Activated CD8-positive, alpha-beta memory T cell treated with anti-CD3 and anti-CD28 coated beads for 1 hour (primary cell): ENCODE data around the gene PSTPIP1.

Experiments used
- DNase-seq, 2 donors: peaks; one replicate each; pipeline ENCODE4 v3.0.0-alpha.2; 2020; ENCODE audit warnings: low read depth in 1 of 2; ENCODE audit errors: extremely low read depth in 1 of 2

The PSTPIP1 gene

DNA sequence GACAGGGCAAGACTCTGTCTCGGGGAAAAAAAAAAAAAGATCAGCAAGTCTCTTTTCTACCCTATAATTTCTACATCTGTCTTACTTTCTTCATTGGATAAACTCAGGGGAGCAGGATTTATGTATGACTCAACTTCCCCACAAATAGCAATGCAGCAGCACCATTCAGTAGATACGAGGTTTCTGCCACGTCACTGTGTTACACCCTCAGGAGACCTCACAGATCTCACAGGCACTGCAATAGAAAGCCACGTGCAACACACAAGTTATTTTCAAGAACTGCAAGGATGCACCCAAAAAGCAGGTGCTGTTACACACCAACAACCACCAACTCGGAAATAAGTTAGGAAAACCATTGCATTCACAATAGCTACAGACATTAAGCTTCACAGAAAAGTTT is 45.7 kb downstream of the PSTPIP1 start:
- DNase-seq, result no peak

DNA sequence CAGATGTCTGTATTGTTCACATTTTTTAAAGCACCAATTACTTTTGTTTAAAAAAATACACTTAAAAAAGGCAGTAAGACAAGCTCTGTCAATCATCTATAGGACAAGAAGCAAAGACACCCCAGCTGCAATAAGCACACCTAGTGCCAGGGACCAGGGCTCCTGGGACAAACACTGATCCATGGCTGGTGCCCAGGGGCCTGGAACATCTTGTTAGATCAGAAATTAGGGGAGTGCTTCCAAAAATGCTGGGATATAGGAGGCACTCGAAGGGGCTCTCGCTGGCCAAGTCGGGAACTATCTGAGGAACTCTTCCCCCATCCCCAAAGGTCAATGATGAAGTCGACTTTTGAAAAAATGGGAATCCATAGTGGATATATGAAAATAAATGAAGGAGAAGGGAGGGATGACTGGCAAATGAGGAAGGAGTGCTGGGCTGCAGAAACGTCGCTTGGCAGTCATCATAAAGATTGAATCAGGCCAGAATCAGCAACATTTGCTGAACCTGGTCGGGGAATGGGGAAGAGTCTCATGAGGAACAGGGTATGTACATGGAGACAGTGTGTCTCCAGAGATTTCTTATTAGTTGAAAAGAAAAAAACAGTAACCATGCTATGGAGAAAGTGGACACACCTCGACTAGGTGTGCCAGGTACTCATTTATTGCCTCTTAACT is 47.5 kb downstream of the PSTPIP1 start:
- DNase-seq, result no peak

DNA sequence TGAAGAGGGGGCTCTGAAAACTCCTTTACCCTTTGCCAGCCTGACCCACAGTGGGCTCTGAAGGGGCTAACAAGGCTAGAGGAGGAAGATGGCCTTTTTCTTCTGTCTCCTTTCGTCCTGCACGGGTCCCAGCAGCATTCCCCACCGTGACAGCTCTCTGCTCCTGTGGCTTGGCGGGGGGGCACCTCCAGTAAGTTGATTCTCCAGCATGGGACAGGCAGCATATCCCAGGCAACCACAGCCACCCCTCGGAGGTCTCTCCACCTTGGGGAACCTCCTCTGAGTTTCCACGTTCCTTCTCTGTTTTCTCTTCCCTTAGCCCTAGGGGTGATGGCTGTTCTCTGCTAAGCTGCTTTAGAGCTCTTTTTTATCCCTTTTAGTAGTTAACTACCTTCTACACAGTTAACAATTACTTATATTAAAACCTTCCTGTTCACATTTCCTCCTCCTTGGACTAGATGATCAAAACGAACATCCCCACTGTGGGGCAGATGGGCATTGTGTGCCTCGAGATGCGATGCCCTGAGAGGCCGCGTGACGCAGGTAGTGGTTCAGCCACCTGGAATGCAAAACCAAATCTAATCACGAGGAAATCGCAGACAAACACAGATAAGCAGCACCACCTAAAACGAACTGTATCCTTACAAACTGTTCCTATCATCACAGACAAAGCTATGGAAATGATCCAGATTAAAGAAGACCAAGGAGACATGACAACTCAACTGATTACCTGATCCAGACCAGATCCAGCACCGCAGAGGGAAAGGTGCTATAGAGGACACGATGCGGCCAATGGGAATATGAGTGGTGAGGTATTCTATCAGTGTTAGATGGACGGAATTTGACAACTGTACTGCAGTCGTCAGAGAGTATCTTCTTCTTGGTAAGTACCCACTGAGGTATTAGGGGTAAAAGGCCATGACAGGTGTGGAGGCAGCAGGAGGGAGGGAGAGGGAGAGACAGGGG is 48.3 kb downstream of the PSTPIP1 start:
- DNase-seq, result no peak

DNA sequence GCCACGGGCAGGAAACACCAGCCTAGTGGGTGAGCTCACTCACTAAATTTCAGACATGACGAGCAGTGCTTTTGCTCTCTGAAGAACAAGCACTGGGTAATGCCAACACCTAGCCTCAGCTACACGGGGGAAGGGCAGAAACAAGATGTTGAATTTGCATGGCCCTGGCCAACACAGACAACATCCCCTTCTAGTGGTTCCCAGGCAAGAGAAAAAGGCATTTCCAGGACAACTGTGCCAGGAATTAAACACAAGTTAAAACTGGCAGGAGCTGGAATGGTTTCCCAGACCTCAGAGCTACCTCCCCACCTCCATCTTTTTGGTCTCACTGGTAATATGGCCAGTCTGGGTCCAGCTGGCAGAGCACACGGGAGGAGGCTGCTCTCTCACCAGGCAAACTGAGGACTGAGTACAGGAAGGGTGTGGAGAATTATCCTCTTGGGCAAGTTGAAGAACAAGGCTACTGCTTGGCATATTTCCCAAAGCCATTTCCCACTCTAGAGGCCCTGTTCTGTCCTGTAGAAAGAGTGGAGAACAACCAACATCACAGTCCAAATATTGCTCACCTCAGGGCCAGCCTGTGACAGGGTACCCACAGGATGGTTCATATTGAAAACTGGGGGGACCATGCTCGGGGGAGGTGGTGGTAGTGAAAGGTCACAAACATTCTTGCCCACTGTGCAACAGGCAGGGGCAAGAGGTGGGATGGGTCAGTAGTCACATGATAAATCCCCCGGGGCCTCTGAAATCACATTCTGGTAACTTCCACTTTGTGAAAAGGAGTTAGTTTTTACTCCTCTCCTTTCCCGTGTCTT is 49.5 kb downstream of the PSTPIP1 start:
- no peak for DNase-seq

DNA sequence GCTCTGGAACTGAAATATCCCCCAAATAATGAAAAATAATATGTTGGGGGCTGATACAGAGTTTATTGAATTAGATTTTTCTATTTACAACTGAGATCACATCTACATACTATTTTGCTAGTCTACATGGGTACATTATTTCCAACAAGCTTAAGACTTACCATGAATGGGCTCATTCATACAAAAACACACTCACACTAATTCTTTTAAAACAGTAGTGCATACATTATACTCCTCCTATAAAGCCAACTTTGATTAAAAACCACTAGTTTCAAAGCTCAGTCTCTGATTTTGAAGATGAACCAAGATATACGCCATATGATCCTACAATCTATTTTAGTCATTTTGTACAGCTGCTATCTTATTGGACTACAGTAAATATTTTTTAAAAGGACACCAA is 51.1 kb downstream of the PSTPIP1 start:
- no peak for DNase-seq

DNA sequence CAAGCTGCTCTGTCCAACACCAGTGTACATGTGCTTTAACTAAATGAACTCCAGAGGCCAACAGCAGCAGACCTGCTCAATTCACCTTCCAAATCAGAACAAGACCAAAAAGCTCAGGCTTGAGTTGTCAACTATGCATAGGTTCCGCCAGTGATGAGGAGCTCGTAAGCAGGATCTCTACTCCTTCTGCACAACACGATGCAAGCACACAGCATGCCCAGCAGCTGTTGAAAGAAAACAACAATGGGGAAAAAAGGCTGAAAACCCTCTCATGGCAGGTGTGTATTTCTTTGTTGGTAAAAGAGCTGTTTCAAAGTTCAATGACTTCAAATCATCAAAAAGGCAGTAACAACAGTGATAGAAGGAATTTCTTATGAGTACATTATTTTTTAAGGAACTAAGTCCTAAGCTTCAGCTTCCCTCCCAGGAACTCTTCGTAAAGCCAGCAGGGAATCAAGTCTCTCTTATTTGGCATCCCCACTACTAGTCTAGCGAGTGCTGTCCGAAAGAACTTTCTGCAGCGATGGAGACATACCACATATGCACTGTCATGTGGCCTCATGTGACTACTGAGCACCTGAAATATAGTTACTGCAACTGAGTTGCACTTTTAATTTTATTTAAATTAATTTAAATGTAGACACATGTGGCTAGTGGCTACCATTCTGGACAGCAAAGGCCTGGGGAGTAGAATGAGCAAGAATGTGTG is 51.9 kb downstream of the PSTPIP1 start:
- no peak for DNase-seq

DNA sequence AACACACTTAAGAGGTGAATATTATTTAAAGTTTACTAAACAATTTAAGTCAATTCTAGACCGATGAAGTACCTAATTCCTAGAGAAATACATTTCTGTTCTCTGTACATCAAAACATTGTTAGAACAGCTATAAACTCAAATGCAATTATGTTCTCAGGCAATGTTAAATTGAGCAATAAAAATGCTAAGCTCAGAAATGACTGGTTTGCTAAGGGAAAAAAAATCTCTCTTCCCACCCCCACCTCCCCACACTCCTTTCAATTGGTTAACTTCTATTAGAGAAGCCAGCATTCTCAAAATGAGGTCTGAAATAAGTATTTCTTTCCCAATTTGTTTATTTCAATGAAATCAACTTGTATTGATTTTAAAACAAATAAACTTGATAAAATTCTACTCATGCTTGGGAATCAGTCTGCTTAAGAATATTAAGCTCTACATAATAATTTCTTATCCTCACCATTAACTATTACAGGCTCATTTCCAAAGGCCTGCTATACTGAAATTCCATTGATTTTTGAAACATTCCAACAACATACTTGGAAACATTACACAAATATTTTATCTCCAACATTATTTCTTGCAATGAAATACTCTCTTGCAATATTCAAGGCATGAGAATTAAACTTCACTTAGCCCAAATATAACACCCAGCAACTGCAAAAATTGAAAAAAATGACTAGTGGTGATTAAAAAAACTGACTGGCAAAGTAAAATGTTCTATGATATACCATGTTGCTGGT is 53.4 kb downstream of the PSTPIP1 start:
- no peak for DNase-seq

DNA sequence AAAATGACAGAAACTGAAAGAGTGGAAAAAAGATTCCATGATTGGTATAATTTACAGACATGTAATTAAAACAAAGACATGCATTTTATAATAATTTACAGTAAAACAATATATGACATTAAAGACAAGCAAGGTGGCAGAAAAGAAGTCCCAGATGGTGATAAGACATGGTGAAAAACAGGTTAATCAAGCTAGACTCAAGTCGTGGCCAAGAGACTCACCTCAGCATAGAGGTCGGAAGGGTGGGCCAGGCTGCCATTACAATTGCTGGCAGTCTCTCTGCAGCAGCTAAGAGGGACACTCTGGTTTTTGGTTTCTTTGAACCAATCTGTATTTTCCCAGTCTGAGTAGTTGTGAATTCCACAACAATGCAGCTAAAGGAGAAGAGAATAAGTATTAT is 57.6 kb downstream of the PSTPIP1 start:
- no peak for DNase-seq

DNA sequence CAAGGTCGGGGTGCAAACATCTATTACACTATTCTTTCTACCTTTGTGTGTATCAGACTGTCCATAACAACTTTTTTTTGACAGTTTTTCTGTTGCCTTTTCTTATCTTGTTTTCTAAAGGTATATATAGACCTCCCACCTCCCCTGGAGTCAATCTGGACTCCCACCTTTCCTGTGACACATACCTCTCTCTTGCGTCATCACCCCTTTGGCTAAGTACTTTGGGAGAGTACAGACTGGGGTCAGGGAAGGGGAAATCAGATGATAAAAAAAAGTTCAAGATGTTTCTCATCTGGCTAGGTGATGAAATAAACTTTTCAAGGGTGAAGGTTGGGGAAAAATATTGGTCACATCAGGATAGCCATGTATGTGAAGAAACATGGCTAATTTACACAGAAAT is 58.8 kb downstream of the PSTPIP1 start:
- DNase-seq, result no peak

DNA sequence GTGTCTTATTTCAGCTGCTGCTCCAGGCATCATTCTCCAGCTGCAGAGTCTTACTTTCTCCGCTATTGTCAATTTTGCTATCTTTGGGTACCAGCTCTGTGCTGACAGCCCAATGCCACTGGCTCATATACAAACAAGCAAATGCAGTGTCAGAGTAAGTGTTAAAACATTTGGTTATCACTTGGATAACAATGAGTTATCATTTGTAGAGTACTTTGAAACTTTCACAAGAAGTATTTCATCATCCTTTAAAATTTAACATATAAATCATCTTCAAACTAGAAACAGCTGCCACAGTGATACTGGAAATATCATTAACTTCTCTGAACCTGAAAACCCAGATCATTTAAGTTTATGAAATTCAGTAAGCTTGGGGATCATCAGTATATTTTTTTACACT is 62.1 kb downstream of the PSTPIP1 start:
- no peak for DNase-seq

DNA sequence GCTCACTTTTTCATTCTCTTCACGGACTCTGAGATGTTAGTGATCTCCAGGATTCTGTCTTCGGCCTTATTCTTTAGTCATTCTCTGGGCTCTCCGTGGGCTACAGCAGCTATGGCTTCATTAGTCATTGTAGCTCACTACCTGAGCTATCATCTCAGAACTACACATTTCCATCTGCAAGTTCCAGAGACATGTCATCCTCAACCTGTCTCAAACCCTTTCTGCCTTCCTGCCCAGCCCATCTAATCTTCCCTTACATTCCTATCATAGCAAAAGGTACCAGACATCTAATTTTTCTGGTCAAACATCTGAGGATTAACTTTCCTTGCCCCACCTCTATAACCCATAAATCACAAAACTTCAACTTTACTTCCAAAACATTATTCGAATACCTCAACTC is 62.8 kb downstream of the PSTPIP1 start:
- DNase-seq, result no peak

DNA sequence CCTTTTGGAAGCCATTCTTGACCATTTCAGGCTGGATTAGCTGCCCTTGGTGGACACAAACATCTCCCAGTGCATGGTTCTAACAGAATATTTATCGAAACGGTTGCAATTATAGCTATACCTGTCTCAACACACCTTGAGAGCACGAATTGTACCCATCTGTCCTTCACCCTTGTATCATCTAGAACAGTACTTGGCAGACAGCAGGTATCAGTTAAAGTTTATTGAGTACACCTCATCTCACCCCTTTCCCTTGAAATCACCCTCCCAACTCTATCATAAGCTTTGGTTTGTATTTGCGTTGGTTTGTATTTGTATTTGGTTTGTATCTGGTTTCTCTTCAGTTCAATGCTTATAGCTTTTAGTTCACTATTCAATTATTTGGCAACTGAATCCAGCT is 63.5 kb downstream of the PSTPIP1 start:
- no peak for DNase-seq

DNA sequence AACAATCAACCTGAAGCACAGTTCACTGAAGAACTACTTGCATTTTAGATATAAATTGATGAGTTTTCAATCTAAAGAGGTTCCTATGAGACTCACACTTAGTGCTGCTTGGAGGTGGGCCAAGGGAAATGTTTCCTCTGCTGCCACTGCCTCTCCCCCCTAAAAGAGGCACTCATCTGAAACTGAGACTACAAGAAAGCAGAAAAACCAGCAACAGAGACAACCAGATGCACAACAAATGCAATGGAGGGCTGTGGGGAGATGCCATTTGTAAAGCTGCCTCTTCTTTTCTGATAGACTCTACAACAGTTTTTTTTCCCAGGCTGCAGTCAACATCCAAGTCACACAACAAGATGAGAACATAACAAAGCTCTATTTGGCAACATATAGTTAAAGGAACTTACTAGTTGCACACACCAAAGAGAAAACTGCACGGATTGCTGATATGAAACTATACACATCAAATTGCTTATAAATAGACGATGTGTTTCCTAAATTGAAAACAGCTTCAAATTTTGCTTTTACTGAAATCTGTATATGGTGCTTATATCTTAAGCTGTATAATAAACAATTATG is 64.9 kb downstream of the PSTPIP1 start:
- no peak for DNase-seq

DNA sequence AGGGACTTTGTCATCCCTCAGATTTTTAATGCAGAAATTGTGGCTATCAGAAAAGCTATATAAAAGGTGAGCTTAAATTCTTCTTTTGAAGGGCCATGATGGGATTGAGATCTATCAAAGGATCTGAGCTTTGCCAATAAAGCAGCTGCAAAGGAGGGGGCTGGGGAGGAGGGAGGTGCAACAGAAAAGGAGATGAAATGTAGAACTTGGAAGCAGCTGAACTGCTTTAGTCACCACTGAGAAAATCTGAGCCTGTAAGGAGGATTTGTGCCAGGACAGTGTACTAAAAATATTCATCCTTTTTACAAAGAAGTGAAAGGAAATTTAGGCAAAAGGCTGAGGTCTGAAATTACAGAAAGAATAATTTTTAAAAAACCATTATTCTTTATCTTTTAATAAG is 65.6 kb downstream of the PSTPIP1 start:
- DNase-seq, result no peak

DNA sequence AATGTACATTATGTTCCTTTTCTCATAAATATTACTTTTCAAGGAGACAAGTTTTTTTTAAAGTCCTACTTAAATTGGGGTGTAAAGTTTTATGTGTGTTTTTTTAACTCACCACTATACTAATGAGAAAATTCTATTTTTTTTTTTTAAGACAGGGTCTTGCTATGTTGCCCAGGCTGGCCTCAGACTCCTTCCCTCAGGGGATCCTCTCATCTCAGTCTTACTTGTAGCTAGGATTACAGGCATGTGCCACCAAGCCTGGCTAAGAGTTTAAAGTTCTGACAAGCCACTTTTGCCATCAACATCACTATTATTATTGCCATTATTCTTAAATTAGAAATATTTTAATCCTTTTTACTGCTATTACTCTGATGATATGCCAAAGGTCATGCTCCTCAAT is 68.3 kb downstream of the PSTPIP1 start:
- DNase-seq, result no peak

DNA sequence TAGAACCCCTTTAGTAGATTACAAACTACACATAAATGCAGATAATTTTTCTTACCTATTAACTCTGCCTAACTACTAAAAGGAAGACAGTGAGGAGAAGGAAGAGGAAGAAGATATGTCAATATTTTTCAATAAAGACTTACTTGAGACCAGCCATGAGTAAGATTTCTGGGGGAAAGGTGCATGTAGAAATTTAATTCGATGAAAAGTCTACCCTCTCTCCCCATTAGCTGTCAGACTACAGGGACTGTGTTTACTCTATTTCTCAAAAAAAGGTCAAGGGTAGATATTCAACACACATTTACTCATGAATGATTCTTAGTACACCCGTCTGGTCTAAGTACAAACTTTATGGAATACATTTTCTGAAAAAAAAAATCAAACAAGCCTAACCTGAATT is 69.1 kb downstream of the PSTPIP1 start:
- DNase-seq, result no peak

DNA sequence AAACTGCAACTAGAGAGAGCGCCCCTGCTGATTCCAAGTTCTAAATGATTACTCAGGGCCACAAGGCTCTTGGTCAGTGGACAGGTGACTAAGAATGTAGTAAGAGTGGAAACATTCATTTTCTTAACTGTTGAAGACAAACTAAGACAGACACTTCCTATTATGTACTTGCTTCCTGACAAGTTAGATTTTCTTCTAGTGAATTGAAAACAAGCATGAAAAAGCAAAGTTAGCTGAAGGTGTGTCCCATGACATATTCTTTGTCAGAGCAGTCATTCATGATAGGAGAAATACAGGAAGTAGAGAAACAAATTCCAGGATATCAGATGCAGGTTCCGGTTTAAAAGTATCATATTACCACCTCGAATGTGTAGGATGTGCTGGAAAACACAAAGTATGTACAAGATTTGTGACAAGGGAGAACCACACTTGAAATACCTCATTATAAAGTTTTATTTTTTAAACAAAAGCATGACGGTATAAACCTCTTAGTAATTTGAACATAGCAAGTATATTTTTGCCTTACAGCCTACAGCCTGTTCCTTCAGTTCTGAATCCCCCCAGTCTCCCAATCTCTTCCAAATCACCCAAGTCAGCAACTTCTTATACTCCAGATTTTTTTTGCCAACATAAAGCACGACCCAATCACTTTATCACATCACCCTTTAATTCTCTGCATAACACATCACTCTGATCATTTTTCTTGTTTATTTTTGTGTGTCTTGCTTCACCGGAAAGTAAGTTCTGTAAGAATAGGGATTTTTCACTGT is 69.8 kb downstream of the PSTPIP1 start:
- DNase-seq, result no peak

DNA sequence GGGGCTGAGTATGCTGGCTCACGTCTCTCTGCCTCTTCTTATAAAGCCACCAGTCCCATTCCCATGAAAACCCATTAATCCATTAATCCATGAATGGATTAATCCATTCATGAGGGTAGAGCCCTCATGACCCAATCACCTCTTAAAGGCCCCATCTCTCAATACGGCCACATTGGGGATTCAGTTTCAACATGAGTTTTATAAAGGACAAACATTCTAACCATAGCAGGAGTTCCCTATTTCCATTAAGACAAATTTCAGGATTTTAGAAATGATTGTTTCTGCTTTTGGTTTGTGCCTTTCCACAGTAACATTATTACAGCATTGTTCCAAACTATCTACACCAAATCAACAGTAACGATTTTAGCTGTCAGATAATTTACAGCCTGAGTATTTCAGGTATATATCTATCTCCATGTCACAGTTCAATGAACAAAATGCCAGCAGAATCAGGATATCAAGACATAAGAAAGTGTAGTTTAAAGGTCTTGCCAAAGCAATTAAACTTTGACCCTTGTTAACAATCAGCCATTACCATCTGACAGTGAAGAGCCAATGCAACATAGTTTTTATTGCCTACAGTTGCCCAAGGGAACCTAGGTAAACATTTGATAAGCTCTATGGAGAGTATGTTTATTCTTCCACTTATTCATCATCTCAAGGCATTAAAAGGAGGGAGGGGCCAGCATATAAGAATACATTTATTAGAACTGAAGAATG is 72.2 kb downstream of the PSTPIP1 start:
- no peak for DNase-seq
